HepG2 (cell line): ENCODE measurements around the gene REEP2. TPM values are rescaled to one million over a fixed set of nuclear protein-coding genes. Genes with fewer than 3 reads are reported as not detected.

Experiments
- ARNT ChIP-seq: fragments of 450-650 bp; IDR thresholded peaks from 2 replicates; pipeline ENCODE4 v1.6.1; 2017
- PCBP1 ChIP-seq: fragments of 200-400 bp; formaldehyde crosslinking; IDR thresholded peaks from 2 replicates; pipeline ENCODE4 v1.6.1; 2017; ENCODE audit warnings: mild to moderate bottlenecking, low read depth, low read length, borderline replicate concordance
- PHF20 ChIP-seq: sonication (generic); formaldehyde crosslinking; IDR thresholded peaks from 2 replicates; pipeline ENCODE4 v1.5.0; 2020; ENCODE audit warnings: mild to moderate bottlenecking, missing genetic modification reagents
- SKI ChIP-seq: fragments of 450-650 bp; IDR thresholded peaks from one replicate; pipeline ENCODE4 v1.6.1; 2018; ENCODE audit warnings: mild to moderate bottlenecking; ENCODE audit not compliant: partially characterized antibody
- SPEN ChIP-seq: sonication (generic); formaldehyde crosslinking; IDR thresholded peaks from 2 replicates; pipeline ENCODE4 v1.5.1; 2020; ENCODE audit warnings: low read depth, mild to moderate bottlenecking, missing genetic modification reagents
- ZFYVE20 ChIP-seq: sonication (generic); formaldehyde crosslinking; IDR thresholded peaks from 2 replicates; pipeline ENCODE4 v1.8.0; 2023; ENCODE audit warnings: low read depth, mild to moderate bottlenecking, moderate library complexity, missing genetic modification reagents, borderline replicate concordance
- ZNF569 ChIP-seq: sonication (generic); formaldehyde crosslinking; IDR thresholded peaks from 2 replicates; pipeline ENCODE4 v1.5.0; 2020; ENCODE audit warnings: mild to moderate bottlenecking, missing genetic modification reagents, moderate library complexity, borderline replicate concordance
- ZNF605 ChIP-seq: sonication (generic); formaldehyde crosslinking; IDR thresholded peaks from 2 replicates; pipeline ENCODE4 v1.8.0; 2022; ENCODE audit warnings: mild to moderate bottlenecking, missing genetic modification reagents
- ZNF644 ChIP-seq: IDR thresholded peaks from 2 replicates; pipeline ENCODE4 v1.6.1; 2016; ENCODE audit warnings: low read depth
- ZNF720 ChIP-seq: sonication (generic); formaldehyde crosslinking; IDR thresholded peaks from 2 replicates; pipeline ENCODE4 v1.4.0; 2020; ENCODE audit warnings: missing genetic modification reagents
- ZSCAN21 ChIP-seq: sonication (generic); formaldehyde crosslinking; IDR thresholded peaks from 2 replicates; pipeline ENCODE4 v1.8.0; 2022; ENCODE audit warnings: mild to moderate bottlenecking, missing genetic modification reagents, moderate library complexity, borderline replicate concordance
- polyA plus RNA-seq, 8 experiments: library from polyadenylated mRNA; depleted of rRNA in 3 of 8; stranded (reverse) in 7 of 8; unstranded in 1 of 8; fragments of >200 nt; fragmentation: Illumina TruSeq in 4 of 8; extraction: Trizol in 4 of 8; gene quantifications; 2 replicates each; pipeline versions ENCODE4 v1.2.1 to v1.2.3, GENCODE V29; 2011 to 2016; ENCODE audit warnings: low read depth in 4 of 8, missing spikeins in 1 of 8, mixed read lengths in 1 of 8; ENCODE audit not compliant: insufficient read depth in 1 of 8
- total RNA-seq, 5 experiments: library from RNA; depleted of rRNA; stranded (reverse); fragments of >200 nt; fragmentation: Illumina TruSeq; extraction: Trizol; gene quantifications; 2 replicates each; pipeline ENCODE4 v1.2.3, GENCODE V29; 2016; ENCODE audit warnings: low read depth in 1 of 5
- TF ChIP-seq, protein P1 (sequence below): sonication (generic); formaldehyde crosslinking; IDR thresholded peaks from 2 replicates; pipeline ENCODE4 v1.5.1; 2020; ENCODE audit warnings: missing genetic modification reagents, mild to moderate bottlenecking, borderline replicate concordance
- TF ChIP-seq, protein P2 (sequence below): sonication (generic); formaldehyde crosslinking; IDR thresholded peaks from 2 replicates; pipeline ENCODE4 v1.5.1; 2020; ENCODE audit warnings: mild to moderate bottlenecking, missing genetic modification reagents, borderline replicate concordance
- TF ChIP-seq, protein P3 (sequence below): sonication (generic); formaldehyde crosslinking; IDR thresholded peaks from 2 replicates; pipeline ENCODE4 v1.5.0; 2020; ENCODE audit warnings: mild to moderate bottlenecking, missing genetic modification reagents
- TF ChIP-seq, protein P4 (sequence below): sonication (generic); formaldehyde crosslinking; IDR thresholded peaks from 2 replicates; pipeline ENCODE4 v1.4.0; 2020; ENCODE audit warnings: missing genetic modification reagents

REEP2 gene
- total and polyA plus RNA-seq, 2 of the 13 experiments (the other 11 are each of a cell fraction or from before 2014, with no cell fraction given): 5.3 to 7.8 TPM

DNA sequence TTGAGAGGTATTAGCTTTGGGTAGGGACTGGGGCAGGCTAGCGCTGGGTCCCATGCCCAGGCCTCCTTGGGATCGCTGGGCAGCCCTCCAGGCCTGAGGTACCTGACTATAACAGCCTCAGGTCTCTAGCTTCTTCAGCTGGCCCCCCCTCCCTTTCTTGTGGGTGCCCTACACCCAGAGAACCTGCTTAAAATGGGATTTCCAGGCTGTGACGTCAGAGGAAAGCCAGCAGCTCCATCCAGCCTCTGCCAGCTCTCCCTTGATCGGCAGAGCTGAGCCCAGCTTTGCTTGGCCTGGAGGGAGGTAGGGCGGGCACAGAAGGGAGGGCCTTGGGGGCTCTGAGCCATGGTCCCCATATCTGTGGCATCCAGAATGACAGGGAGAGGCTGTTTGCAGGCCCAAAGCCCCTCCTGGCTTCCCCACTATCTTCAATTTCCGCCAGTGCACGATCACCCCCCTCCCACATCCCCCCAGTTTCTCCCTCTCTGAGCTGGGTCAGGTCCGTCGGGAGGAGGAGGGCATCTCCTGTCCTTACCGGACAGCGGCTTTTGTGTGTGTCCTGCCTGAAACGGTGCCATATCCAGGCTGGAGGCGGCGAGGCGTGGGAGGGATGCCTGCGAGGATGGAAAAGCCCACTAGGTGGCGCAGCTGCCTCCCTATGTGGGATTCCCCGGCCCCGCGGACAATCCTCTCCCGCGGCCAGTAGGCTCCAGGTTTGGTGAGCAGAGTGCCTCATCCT is 10.8 kb downstream of the REEP2 start (continued):
- TF ChIP-seq, protein P1, sequence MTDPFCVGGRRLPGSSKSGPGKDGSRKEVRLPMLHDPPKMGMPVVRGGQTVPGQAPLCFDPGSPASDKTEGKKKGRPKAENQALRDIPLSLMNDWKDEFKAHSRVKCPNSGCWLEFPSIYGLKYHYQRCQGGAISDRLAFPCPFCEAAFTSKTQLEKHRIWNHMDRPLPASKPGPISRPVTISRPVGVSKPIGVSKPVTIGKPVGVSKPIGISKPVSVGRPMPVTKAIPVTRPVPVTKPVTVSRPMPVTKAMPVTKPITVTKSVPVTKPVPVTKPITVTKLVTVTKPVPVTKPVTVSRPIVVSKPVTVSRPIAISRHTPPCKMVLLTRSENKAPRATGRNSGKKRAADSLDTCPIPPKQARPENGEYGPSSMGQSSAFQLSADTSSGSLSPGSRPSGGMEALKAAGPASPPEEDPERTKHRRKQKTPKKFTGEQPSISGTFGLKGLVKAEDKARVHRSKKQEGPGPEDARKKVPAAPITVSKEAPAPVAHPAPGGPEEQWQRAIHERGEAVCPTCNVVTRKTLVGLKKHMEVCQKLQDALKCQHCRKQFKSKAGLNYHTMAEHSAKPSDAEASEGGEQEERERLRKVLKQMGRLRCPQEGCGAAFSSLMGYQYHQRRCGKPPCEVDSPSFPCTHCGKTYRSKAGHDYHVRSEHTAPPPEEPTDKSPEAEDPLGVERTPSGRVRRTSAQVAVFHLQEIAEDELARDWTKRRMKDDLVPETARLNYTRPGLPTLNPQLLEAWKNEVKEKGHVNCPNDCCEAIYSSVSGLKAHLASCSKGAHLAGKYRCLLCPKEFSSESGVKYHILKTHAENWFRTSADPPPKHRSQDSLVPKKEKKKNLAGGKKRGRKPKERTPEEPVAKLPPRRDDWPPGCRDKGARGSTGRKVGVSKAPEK (CRISPR knock-in tag): no peak
- TF ChIP-seq ZNF569 (CRISPR knock-in tag) (no peak), SPEN (CRISPR knock-in tag) (no peak; the same call in 1 of the 2 replicates), ZFYVE20 (CRISPR knock-in tag) (no peak), SKI (no peak), ZSCAN21 (CRISPR knock-in tag) (no peak), PHF20 (CRISPR knock-in tag) (peak; percentile 18; the same call in 1 of the 2 replicates), PCBP1 (peak; percentile 54; the same call in 1 of the 2 replicates), ZNF605 (CRISPR knock-in tag) (peak; percentile 24; the same call in 1 of the 2 replicates), ZNF644 (CRISPR knock-in tag) (no peak), ZNF720 (CRISPR knock-in tag) (no peak), ARNT (no peak)
- TF ChIP-seq, protein P2, sequence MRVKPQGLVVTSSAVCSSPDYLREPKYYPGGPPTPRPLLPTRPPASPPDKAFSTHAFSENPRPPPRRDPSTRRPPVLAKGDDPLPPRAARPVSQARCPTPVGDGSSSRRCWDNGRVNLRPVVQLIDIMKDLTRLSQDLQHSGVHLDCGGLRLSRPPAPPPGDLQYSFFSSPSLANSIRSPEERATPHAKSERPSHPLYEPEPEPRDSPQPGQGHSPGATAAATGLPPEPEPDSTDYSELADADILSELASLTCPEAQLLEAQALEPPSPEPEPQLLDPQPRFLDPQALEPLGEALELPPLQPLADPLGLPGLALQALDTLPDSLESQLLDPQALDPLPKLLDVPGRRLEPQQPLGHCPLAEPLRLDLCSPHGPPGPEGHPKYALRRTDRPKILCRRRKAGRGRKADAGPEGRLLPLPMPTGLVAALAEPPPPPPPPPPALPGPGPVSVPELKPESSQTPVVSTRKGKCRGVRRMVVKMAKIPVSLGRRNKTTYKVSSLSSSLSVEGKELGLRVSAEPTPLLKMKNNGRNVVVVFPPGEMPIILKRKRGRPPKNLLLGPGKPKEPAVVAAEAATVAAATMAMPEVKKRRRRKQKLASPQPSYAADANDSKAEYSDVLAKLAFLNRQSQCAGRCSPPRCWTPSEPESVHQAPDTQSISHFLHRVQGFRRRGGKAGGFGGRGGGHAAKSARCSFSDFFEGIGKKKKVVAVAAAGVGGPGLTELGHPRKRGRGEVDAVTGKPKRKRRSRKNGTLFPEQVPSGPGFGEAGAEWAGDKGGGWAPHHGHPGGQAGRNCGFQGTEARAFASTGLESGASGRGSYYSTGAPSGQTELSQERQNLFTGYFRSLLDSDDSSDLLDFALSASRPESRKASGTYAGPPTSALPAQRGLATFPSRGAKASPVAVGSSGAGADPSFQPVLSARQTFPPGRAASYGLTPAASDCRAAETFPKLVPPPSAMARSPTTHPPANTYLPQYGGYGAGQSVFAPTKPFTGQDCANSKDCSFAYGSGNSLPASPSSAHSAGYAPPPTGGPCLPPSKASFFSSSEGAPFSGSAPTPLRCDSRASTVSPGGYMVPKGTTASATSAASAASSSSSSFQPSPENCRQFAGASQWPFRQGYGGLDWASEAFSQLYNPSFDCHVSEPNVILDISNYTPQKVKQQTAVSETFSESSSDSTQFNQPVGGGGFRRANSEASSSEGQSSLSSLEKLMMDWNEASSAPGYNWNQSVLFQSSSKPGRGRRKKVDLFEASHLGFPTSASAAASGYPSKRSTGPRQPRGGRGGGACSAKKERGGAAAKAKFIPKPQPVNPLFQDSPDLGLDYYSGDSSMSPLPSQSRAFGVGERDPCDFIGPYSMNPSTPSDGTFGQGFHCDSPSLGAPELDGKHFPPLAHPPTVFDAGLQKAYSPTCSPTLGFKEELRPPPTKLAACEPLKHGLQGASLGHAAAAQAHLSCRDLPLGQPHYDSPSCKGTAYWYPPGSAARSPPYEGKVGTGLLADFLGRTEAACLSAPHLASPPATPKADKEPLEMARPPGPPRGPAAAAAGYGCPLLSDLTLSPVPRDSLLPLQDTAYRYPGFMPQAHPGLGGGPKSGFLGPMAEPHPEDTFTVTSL: no peak
- TF ChIP-seq, protein P3, sequence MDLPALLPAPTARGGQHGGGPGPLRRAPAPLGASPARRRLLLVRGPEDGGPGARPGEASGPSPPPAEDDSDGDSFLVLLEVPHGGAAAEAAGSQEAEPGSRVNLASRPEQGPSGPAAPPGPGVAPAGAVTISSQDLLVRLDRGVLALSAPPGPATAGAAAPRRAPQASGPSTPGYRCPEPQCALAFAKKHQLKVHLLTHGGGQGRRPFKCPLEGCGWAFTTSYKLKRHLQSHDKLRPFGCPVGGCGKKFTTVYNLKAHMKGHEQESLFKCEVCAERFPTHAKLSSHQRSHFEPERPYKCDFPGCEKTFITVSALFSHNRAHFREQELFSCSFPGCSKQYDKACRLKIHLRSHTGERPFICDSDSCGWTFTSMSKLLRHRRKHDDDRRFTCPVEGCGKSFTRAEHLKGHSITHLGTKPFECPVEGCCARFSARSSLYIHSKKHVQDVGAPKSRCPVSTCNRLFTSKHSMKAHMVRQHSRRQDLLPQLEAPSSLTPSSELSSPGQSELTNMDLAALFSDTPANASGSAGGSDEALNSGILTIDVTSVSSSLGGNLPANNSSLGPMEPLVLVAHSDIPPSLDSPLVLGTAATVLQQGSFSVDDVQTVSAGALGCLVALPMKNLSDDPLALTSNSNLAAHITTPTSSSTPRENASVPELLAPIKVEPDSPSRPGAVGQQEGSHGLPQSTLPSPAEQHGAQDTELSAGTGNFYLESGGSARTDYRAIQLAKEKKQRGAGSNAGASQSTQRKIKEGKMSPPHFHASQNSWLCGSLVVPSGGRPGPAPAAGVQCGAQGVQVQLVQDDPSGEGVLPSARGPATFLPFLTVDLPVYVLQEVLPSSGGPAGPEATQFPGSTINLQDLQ: no peak
- TF ChIP-seq, protein P4, sequence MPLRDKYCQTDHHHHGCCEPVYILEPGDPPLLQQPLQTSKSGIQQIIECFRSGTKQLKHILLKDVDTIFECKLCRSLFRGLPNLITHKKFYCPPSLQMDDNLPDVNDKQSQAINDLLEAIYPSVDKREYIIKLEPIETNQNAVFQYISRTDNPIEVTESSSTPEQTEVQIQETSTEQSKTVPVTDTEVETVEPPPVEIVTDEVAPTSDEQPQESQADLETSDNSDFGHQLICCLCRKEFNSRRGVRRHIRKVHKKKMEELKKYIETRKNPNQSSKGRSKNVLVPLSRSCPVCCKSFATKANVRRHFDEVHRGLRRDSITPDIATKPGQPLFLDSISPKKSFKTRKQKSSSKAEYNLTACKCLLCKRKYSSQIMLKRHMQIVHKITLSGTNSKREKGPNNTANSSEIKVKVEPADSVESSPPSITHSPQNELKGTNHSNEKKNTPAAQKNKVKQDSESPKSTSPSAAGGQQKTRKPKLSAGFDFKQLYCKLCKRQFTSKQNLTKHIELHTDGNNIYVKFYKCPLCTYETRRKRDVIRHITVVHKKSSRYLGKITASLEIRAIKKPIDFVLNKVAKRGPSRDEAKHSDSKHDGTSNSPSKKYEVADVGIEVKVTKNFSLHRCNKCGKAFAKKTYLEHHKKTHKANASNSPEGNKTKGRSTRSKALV: no peak
